GM23338 (cell line): ENCODE data around the gene MARCHF3.
"Not testable (repeated sequence)": the region's sequence is repeated elsewhere in the genome, so short reads cannot be mapped to it uniquely, and the experiment has no call there.

Experiments
- CREB1 ChIP-seq: fragments of 250-450 bp; sonication (Bioruptor Pico); IDR thresholded peaks from 2 replicates; pipeline ENCODE4 v1.5.0; 2020; ENCODE audit warnings: low read depth, mild to moderate bottlenecking, moderate library complexity
- EZH2 ChIP-seq: fragments of 200-600 bp; sonication (generic); IDR thresholded peaks from one replicate; pipeline ENCODE4 v1.8.0; 2017; ENCODE audit warnings: antibody characterized with exemption, mild to moderate bottlenecking, low read depth; ENCODE audit not compliant: unreplicated experiment
- EZH2phosphoT487 ChIP-seq: fragments of 200-600 bp; sonication (generic); IDR thresholded peaks from one replicate; pipeline ENCODE4 v1.8.1; 2018; ENCODE audit warnings: antibody characterized with exemption; ENCODE audit not compliant: unreplicated experiment
- JUNB ChIP-seq: IDR thresholded peaks from one replicate; pipeline ENCODE4 v1.6.1; 2016; ENCODE audit warnings: antibody characterized with exemption; ENCODE audit not compliant: unreplicated experiment
- POLR2AphosphoS5 ChIP-seq: IDR thresholded peaks from 2 replicates; pipeline ENCODE4 v1.6.1; 2016; ENCODE audit warnings: antibody characterized with exemption, low read depth
- STAT1 ChIP-seq: IDR thresholded peaks from one replicate; pipeline ENCODE4 v1.6.1; 2016; ENCODE audit warnings: antibody characterized with exemption; ENCODE audit not compliant: unreplicated experiment
- ZNF114 ChIP-seq: fragments of 250-450 bp; sonication (Bioruptor Pico); IDR thresholded peaks from 2 replicates; pipeline ENCODE4 v1.5.0; 2020; ENCODE audit warnings: mild to moderate bottlenecking, moderate library complexity
- ZNF331 ChIP-seq: fragments of 250-450 bp; sonication (Bioruptor Pico); IDR thresholded peaks from 2 replicates; pipeline ENCODE4 v1.5.0; 2020; ENCODE audit warnings: low read depth, mild to moderate bottlenecking, moderate library complexity
- TF ChIP-seq, protein P1 (sequence below): IDR thresholded peaks from one replicate; pipeline ENCODE4 v1.6.1; 2018; ENCODE audit warnings: antibody characterized with exemption; ENCODE audit not compliant: unreplicated experiment
- TF ChIP-seq, protein P2 (sequence below), 2 experiments: fragments of 200-600 bp in 1 of 2; sonication (generic) in 1 of 2; conservative IDR thresholded peaks; 2 replicates each; pipeline versions ENCODE4 v1.5.1 to v1.6.1; 2016 to 2017; ENCODE audit warnings: antibody characterized with exemption in 2 of 2, low read depth in 2 of 2, mild to moderate bottlenecking in 2 of 2, moderate library complexity in 1 of 2
- TF ChIP-seq, protein P3 (sequence below): IDR thresholded peaks from 2 replicates; pipeline ENCODE4 v1.6.1; 2016; ENCODE audit warnings: antibody characterized with exemption

DNA sequence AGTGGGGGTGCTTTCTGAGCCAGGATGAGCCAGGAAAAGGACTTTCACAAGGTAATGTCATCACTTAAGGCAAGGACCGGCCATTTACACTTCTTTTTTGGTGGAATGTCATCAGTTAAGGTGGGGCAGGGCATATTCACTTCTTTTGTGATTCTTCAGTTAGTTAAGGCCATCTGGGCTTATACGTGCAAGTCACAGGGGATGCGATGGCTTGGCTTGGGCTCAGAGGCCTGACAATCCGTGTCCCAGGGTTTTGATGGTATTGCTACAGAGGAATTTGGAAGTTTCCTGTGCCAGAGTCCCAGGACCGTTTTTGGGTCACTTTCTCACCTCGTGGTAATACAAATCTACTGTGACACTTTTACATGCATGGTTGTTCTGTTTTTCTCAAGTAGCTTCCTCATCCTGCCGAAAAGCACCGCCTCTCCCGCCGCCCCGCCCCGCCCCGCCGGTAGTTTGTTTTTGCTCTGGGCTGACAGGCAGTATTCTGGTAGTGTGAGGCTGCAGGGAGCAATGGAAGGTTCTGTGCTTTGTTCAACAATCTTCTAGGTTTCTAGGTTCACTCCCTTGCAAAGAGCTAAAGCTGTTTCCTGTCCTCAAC lies 184.8 kb downstream of the MARCHF3 start:
- TF ChIP-seq, protein P1, sequence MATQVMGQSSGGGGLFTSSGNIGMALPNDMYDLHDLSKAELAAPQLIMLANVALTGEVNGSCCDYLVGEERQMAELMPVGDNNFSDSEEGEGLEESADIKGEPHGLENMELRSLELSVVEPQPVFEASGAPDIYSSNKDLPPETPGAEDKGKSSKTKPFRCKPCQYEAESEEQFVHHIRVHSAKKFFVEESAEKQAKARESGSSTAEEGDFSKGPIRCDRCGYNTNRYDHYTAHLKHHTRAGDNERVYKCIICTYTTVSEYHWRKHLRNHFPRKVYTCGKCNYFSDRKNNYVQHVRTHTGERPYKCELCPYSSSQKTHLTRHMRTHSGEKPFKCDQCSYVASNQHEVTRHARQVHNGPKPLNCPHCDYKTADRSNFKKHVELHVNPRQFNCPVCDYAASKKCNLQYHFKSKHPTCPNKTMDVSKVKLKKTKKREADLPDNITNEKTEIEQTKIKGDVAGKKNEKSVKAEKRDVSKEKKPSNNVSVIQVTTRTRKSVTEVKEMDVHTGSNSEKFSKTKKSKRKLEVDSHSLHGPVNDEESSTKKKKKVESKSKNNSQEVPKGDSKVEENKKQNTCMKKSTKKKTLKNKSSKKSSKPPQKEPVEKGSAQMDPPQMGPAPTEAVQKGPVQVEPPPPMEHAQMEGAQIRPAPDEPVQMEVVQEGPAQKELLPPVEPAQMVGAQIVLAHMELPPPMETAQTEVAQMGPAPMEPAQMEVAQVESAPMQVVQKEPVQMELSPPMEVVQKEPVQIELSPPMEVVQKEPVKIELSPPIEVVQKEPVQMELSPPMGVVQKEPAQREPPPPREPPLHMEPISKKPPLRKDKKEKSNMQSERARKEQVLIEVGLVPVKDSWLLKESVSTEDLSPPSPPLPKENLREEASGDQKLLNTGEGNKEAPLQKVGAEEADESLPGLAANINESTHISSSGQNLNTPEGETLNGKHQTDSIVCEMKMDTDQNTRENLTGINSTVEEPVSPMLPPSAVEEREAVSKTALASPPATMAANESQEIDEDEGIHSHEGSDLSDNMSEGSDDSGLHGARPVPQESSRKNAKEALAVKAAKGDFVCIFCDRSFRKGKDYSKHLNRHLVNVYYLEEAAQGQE, result not testable (repeated sequence)
- TF ChIP-seq, protein P2, sequence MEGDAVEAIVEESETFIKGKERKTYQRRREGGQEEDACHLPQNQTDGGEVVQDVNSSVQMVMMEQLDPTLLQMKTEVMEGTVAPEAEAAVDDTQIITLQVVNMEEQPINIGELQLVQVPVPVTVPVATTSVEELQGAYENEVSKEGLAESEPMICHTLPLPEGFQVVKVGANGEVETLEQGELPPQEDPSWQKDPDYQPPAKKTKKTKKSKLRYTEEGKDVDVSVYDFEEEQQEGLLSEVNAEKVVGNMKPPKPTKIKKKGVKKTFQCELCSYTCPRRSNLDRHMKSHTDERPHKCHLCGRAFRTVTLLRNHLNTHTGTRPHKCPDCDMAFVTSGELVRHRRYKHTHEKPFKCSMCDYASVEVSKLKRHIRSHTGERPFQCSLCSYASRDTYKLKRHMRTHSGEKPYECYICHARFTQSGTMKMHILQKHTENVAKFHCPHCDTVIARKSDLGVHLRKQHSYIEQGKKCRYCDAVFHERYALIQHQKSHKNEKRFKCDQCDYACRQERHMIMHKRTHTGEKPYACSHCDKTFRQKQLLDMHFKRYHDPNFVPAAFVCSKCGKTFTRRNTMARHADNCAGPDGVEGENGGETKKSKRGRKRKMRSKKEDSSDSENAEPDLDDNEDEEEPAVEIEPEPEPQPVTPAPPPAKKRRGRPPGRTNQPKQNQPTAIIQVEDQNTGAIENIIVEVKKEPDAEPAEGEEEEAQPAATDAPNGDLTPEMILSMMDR (conservative IDR thresholded peaks at IDR 0.05; ENCODE audit: low read depth in 2 of 2), result not testable (repeated sequence)
- not testable (repeated sequence) for TF ChIP-seq EZH2; ZNF114 (CRISPR knock-in tag); EZH2phosphoT487; STAT1; JUNB; CREB1; ZNF331 (CRISPR knock-in tag)
- TF ChIP-seq POLR2AphosphoS5, result peak; percentile 63; the same call in 1 of the 2 replicates
- TF ChIP-seq, protein P3, sequence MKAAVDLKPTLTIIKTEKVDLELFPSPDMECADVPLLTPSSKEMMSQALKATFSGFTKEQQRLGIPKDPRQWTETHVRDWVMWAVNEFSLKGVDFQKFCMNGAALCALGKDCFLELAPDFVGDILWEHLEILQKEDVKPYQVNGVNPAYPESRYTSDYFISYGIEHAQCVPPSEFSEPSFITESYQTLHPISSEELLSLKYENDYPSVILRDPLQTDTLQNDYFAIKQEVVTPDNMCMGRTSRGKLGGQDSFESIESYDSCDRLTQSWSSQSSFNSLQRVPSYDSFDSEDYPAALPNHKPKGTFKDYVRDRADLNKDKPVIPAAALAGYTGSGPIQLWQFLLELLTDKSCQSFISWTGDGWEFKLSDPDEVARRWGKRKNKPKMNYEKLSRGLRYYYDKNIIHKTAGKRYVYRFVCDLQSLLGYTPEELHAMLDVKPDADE, result not testable (repeated sequence)
